G401.6 (cell line): ENCODE measurements around the gene ZNF117.
"Not testable (repeated sequence)": the region's sequence is repeated elsewhere in the genome, so short reads cannot be mapped to it uniquely, and the experiment has no call there.

ENCODE experiments used
- FAIRE-seq: peaks from 2 replicates; lab custom pipeline; 2012; peaks lifted over from hg19 to GRCh38; lab: Jason Lieb, UNC

ZNF117 gene

GRCh38 chr7:64990936-64991335 lies at the start of gene ZNF117:
Gene ZNF117 (minus strand): TSS chr7:64991036.
- no peak for FAIRE-seq

GRCh38 chr7:65038767-65039166 lies 47.9 kb upstream of the ZNF117 start:
- not testable (repeated sequence) for FAIRE-seq

DNA sequence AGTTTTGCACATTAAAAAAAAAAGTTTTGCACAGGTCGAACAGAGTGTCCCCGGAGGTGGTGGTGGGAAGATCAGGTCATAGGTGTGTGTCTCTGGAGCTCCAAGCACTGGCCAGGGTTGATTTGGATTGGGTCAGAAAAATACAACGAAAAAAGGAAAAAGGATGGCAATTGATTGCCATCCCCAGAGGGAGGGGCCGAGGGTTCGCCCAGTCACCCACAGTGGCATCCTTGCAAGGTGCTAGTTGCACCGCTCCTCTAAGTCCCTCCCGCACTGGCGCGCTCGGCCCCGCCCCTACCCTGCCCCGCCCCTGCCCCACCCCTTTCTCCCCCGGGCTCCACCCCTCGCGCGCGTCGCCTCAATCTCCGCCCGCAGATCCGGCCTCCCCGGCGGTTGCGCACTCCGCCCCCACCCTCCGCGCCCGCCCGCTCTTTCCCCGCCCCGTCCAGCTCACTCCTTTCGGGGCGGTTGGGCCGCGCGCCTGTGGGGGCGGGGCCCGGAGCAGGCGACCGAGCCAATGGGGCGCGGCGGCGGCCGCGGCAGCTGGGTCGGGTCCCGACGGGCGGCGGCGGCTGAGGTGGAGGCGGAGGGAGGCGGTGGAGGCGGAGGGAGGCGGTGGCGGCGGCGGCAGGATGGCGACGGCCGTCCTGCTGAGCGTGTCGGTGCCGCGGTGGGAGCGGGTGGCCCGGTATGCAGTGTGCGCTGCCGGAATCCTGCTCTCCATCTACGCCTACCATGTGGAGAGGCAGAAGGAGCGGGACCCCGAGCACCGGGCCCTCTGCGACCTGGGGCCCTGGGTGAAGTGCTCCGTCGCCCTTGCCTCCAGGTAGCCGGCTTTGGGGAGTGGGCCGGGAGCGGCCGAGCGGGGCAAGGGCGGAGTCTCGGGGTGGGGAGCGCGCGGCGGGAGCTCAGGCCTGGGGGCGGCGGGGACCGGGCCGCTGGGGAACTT lies 47.2 kb upstream of the ZNF117 start:
- FAIRE-seq: no peak

DNA sequence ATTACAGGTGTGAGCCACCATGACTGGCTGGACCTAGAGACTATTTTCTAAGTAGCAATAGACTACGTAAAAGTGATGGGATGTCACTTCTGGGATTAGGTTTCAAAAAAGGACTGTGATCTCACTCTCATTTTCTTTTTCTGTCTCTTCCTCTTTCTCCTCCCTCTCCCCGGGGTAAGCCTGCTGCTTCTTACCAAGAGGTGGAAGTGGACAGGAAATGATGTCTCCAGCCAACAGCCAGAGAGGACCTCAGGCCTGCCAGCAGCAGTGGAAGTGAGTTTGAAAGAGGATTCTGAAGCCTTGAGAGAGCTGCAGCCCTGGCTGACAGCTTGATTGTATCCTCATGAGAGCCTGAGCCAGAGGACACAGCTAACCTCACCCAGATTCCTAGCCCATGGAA lies 45.7 kb upstream of the ZNF117 start:
- not testable (repeated sequence) for FAIRE-seq

GRCh38 chr7:65035469-65035868 lies 44.6 kb upstream of the ZNF117 start:
- FAIRE-seq: not testable (repeated sequence)

- not testable (repeated sequence) for FAIRE-seq
Observed at GRCh38 chr7:65034120-65034782, 43.4 kb upstream of the ZNF117 start.

GRCh38 chr7:65033391-65033790 lies 42.6 kb upstream of the ZNF117 start:
- not testable (repeated sequence) for FAIRE-seq

DNA sequence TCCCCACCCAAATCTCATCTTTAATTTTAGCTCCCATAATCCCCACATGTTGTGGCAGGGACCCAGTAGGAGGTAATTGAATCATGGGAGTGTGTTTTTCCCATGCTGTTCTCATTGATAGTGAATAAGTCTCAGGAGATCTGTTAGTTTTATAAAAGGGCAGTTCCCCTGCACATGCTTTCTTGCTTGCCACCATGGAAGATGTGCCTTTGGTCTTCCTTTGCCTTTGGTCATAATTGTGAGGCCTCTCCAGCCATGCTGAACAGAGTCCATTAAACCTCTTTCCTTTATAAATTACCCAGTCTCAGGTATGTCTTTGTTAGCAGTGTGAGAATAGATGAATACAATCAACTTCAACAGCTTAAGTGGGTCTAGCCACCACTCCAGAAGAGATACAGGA lies 34.2 kb upstream of the ZNF117 start:
- FAIRE-seq: not testable (repeated sequence)

DNA sequence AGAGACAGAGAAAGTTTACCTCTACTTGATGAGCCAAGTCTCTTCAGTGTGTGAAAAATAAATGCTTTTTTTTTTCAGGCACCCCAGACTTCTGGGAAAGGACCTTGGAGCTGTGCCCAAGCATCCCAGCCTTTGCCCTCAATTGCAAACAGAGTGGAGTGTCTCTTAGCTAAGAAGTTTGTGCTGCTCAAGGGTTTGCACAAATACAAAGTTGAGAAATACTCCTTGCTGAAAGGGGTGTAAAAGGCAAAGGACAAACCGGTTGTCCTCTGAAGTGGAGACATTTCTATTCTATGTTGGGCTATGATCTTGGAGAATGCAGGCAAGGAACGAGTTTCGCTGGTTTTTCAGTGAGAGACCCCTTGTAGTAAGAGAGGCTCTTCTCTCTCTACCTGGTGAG lies 30.1 kb upstream of the ZNF117 start:
- not testable (repeated sequence) for FAIRE-seq

GRCh38 chr7:65009881-65010280 lies 19.0 kb upstream of the ZNF117 start:
- not testable (repeated sequence) for FAIRE-seq

DNA sequence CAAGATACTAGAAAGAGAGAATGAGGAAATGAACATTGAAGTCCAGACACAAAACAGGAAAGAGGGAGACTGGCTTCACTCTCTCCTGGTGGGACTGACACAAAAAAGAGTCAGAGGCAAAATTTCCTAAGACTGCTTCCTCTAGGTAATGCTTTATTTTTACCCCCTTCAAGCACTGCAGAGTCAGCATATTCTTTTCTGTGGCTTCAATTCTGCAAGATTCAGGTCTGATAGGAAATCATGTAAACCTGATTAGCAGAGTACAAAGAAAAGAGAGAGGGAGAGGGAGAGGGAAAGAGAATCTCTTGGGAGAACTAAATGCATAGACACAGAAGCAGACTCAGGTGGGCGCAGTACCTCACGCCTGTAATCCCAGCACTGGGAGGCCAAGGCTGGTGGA lies 18.6 kb upstream of the ZNF117 start:
- not testable (repeated sequence) for FAIRE-seq

DNA sequence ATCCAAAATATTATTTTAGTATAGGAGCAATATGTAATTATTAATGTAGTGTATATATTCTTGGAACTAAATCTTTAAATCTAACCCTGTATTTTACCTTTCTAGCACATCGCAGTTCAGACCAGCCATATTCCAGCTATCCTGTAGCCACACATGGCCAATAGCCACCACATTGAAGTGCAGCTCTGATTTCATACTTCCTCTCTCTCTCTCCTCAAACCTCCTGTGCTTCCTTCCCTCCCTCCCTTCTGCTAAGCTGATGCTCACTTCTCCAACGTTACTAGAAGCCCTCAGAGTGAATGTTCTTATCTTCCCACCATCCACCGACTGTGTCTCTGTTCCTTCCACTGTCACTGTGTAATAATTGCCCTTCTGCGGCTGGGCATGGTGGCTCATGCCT lies 16.2 kb upstream of the ZNF117 start:
- FAIRE-seq: not testable (repeated sequence)

- peak; percentile 97 for FAIRE-seq
Observed at GRCh38 chr7:65006094-65006992, 15.5 kb upstream of the ZNF117 start, which contains the start of gene ERV3-1. Gene ERV3-1 (minus strand): TSS chr7:65006687. CDS start chr7:64993026, 13,661 bp downstream.

GRCh38 chr7:65004575-65004974 lies 13.7 kb upstream of the ZNF117 start:
- no peak for FAIRE-seq

GRCh38 chr7:65002972-65003585 lies 12.2 kb upstream of the ZNF117 start:
- FAIRE-seq: no peak

DNA sequence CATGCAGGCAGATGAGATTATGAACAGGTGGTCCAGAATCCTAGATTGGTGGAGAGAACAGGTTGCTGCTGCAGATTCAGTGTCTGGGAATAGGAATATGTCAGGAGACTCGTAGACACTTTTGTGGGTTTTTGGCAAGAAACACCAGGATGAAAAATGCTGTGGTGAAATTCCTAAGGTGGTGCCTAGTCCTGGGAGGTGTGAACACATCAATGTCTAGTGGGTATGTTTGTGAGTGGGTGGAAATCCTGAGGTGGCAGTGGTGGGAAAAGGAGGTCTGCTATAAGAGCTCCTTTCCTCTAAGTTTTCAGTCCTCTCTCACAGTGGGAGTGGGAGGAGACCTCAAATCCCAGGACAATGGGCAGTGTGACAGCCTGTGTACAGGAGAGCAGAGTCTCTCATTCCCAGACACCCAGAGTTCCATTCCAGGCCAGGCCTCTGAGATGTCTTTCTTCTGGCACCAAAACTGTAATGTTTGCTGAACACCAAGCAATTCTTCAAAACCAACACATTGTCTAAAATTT lies 10.5 kb upstream of the ZNF117 start:
- no peak for FAIRE-seq

DNA sequence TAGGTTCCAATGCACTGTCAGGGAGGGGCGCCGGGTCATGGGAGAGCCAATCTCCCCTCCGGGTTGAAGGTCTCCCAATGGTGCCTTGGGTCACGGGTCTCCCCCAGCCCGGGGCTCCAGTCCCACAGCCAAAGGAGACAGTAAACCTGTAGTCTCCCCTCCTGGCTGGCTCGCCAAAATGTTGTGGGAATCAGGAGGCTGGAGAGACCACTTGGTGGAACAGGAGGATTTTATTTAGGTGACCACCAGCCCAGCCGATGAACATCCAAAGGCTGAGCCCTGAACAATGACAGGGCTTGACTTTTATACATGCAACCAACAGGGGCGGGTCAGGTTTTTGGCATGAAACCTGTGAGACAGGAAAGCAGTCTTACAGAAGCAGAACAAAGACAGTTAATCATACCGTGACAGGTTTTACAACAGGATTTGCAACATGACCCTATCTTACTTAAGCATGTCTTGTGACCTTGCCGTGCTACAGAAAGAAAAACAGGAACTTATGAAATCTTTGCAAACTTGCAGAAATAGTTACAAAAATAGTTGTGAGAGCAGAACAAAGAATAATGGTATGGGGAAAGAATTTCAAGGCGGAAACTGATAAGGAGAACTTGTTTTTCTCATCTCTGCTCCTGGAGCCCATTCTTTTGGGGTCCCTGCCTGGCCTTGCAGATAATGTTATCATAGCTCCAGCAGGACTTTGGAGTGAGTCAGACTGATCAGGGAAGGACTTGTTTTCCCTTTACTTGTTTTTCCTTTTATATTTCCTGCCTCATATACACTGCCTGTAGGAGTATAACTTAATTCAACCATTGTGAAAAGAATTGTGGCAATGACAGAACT lies 8.5 kb upstream of the ZNF117 start:
- FAIRE-seq: no peak

DNA sequence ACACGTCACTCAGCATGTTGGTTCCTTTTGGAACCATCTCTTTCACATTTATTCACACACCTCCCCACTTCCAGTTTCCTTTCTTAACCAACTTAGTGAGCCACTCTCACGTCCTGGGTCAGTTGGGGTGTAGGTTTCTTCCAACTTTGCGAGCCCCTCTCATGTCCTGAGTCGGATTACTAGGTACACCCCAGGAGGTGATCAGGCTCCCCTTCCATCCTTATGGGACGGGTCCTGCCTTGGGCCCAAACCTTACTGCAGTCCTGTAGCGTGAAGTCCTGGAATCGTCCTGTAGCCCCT lies 8.0 kb upstream of the ZNF117 start:
- no peak for FAIRE-seq

DNA sequence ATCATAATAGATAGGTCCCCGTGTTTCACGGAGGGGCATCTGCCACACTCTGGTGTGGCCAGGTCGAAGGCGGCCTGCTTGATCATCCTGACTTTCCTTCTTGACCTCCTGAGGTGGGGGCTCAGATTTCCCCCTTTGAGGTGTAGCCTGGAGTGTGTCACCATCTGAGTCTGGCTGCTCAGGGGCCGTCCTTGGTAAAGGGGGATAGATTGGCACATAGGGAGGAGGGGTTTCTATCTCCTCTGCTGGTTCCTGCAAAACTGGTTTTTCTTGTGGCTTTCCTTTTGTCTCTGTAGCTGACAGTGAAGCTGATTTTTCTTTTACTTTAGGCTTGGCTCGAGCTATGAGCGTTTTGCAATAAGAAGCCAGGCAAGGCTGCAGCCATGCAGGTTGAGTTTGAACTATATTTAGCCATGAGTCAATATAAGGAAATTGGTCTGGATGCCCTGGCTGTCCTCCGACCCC lies 7.1 kb upstream of the ZNF117 start:
- FAIRE-seq: no peak

DNA sequence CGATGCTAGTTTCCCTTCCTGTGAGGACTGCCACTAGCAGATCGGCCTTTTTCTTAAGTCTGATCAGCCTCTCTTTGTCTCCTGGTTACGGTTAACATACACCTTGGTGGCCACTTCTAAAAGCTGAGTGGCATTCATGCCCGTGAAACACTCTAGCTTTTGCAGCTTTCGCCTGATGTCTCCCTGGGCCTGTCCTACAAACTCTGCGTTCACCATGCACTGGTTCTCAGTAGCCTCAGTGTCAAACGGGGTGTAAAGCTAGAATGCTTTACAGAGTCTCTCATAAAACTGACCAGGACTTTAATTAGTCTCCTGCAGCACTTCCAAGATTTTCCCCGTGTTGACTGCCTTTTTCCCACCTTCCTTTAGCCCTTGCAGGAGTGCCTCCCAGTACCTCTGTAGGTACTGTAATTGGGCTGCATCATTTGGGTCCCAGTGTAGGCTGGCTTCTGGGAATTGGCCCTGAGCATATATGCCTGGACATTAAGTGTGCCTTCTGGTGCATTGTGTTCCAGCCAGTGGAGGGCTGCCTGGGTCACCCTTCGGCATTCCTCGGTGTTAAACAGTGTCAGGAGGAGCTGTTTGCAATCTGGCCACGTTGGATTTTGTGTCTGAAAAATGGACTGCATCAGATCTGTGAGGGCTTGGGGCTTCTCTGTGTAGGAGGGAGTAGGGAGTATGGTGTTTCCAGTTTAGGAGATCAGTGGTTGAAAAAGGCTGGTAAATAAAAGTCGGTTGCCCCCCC lies 6.5 kb upstream of the ZNF117 start:
- FAIRE-seq: no peak
